NK-92 (cell line): Measurements from ENCODE around the gene VTA1.

ENCODE experiments used
- DNase-seq: peaks from one replicate; lab custom pipeline; 2025; ENCODE audit not compliant: unreplicated experiment; lab: John Stamatoyannopoulos, UW

The VTA1 gene

GRCh38 chr6:142260748-142261147 lies 113.7 kb downstream of the VTA1 start:
- no peak for DNase-seq

DNA sequence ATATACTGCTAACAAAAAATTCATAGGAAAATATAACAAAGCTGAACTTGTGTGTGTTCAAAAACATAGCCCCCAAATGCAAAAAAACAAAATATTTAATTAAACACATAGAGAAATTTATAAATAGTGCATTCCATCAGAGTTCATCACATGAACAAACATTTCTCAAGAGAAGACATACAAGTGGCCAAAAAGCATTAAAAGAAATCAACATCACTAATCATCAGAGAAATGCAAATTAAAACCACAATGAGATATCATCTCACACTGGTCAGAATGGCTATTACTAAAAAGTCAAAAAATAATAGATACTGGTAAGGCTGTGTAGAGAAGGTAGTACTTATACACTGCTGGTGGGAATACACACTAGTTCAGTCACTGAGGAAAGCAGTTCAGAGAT lies 115.2 kb downstream of the VTA1 start:
- DNase-seq: no peak

DNA sequence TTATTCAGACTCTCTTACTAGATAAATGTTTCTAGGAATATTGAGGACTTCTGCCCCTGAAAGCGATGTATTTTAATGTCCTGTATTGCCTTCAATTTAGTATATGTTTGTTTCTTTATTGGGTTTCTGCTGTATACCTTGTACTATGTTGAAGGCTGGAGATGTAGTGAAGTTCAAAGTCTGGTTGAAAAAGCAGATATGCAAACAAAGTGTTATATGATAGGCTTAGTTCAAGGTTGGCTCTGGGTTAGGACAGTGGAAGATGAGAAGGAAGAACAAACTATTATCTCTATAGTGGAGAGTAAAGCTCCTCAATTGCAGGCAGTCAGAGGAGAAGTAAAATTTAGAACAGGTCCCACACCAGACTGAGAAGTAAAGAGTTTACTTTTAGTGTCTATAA lies 118.4 kb downstream of the VTA1 start:
- no peak for DNase-seq

DNA sequence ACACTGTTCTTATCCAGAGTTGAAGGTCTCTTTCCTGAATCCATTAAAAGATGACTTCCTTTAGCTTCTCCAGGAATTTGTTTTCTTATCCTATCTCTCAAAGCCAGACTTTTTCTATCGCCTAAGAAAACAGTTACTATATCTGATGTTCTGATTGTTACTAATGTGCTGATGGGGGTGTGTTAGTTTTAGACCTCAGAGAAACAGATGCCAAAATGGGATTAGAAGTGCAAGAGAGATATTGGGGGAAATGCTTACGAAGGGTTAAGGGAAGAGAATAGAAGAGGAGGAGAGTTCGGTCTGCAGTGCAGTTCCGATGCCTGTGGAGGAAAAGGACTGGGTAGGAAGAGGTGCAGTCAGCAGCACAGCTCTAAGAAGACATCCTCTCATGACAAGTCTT lies 119.0 kb downstream of the VTA1 start:
- no peak for DNase-seq

DNA sequence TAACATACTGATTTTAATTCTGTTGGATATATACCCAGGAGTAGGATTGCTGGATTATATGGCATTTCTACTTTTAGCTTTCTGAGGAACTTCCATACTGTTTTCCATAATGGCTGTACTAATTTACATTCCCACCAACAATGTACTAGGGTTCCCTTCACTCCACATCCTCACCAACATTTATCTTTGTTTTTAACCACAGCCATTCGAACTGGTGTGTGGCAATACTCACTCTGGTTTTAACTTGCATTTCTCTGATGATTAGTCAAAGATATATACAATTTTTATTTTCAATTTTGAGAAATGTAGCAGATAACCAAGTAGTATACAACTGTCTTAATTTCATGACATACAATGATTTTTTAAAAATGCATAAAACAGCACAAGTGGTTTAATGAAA lies 124.4 kb downstream of the VTA1 start:
- no peak for DNase-seq
